Pancreas (tissue), 10 donors: ENCODE measurements around the gene OR1L6. TPM values are rescaled to one million over a fixed set of nuclear protein-coding genes. Genes with fewer than 3 reads are reported as not detected.

ENCODE experiments used
- ATAC-seq, 4 donors: fragments of 200-7000 bp; cut with Tn5 transposase; one replicate each; pipeline versions ENCODE4 v1.8.0 to v1.9.1; 2020; ENCODE audit warnings: mild to moderate bottlenecking in 4 of 4, moderate library complexity in 4 of 4
- DNase-seq, 6 donors: peaks; one replicate each; pipeline ENCODE4 v3.0.0-alpha.2; 2020
- FAIRE-seq: peaks from 2 replicates; lab custom pipeline; 2012; peaks lifted over from hg19 to GRCh38; lab: Jason Lieb, UNC
- H3K27ac ChIP-seq, 4 donors: fragments of 200-600 bp; sonication (generic); 1 replicate in 3 of 4; 2 replicates in 1 of 4; pipeline versions ENCODE4 v1.5.0 to v1.8.0; 2020
- H3K27me3 ChIP-seq, 4 donors: fragments of 200-600 bp; one replicate each; pipeline ENCODE4 v1.8.0; 2021
- H3K36me3 ChIP-seq, 3 donors: fragments of 200-600 bp; sonication (generic) in 1 of 3; one replicate each; pipeline versions ENCODE4 v1.5.0 to v1.8.0; 2020 to 2021
- H3K4me1 ChIP-seq, 3 donors: fragments of 200-600 bp; one replicate each; pipeline ENCODE4 v1.8.0; 2021
- H3K4me3 ChIP-seq, 4 donors: fragments of 200-600 bp; sonication (generic) in 2 of 4; one replicate each; pipeline versions ENCODE4 v1.5.0 to v1.8.0; 2020 to 2021
- H3K9me3 ChIP-seq, 4 donors: fragments of 200-600 bp; one replicate each; pipeline ENCODE4 v1.8.0; 2021
- CTCF ChIP-seq, 4 donors: fragments of 200-600 bp; sonication (generic) in 3 of 4; IDR thresholded peaks; one replicate each; pipeline versions ENCODE4 v1.5.0 to v1.8.0; 2021; ENCODE audit warnings: antibody characterized with exemption in 4 of 4
- WGBS, 2 donors: extraction: QIAGEN DNeasy Blood & Tissue Kit; methylation state at CpG; one replicate each; pipeline ENCODE4 v1.1.7; 2013; 5-methylcytosine and 5-hydroxymethylcytosine counted together
- intact Hi-C, 3 donors: fragments of 100-400 bp; cut with DNase I; formaldehyde crosslinking; loops; one replicate each; pipeline versions ENCODE4 v1.11.1 to v1.14.2; 2022
- polyA plus RNA-seq, 2 donors: library from polyadenylated mRNA; stranded (reverse); fragments of 200-250 nt; gene quantifications; one replicate each; pipeline ENCODE4 v1.2.3, GENCODE V29; 2013
- total RNA-seq, 6 donors: library from RNA; stranded (reverse); fragmentation: NEBNext Ultra II Directional in 4 of 6; extraction: Animal tissue kit (Norgen Biotek cat#: 25700) in 4 of 6; gene quantifications; one replicate each; pipeline versions ENCODE4 v1.2.1 to v1.2.4, GENCODE V29; 2021 to 2023
- donor health status: healthy with polysubstance abuse.
- donor health status: DM: no; HTN: no; CAD: no; lungs with moderate emphysema.
- donor health status: DM: no; HTN: no; CAD: no.
- donor health status: control.
- donor health status: control.
- donor health status: Bipolar disorder and iron deficiency.
- donor health status: DM: yes; HTN: yes; CAD: no.
- donor health status: DM: no; HTN: no; CAD: no.
- donor health status: DM: no; HTN: no; CAD: no.
- donor health status: DM: yes; HTN: yes; CAD: no.

OR1L6 gene
- total and polyA plus RNA-seq, 8 donors = not detected

GRCh38 chr9:122754825-122755224, 12.7 kb downstream of the OR1L6 start:
- TF ChIP-seq CTCF (IDR thresholded peaks at IDR 0.05) = no peak
- H3K36me3 ChIP-seq = no peaks in the 10 kb centered on the region
- no peak for FAIRE-seq
- no peaks in the 10 kb centered on the region for H3K9me3 ChIP-seq
- H3K4me1 ChIP-seq = no peaks in the 10 kb centered on the region
- no peak for DNase-seq
- 35 to 39% methylated on average over 2 of the region's 2 CpGs for WGBS, 2 donors
- no peak for ATAC-seq
- intact Hi-C loops = no loop called here
- no peak overlapping the region for H3K27ac ChIP-seq
- no peaks in the 10 kb centered on the region for H3K27me3 ChIP-seq
- H3K4me3 ChIP-seq = no peak overlapping the region

- H3K9me3 ChIP-seq = no peaks in the 10 kb centered on the region
Observed at GRCh38 chr9:122767817-122768216, 25.7 kb downstream of the OR1L6 start.

GRCh38 chr9:122777052-122777451, 34.9 kb downstream of the OR1L6 start:
- TF ChIP-seq CTCF (IDR thresholded peaks at IDR 0.05) = no peak
- H3K27me3 ChIP-seq = no peaks in the 10 kb centered on the region
- no peak for FAIRE-seq
- WGBS, 2 donors = 84 to 87% methylated on average over 8 of the region's 8 CpGs
- H3K36me3 ChIP-seq = no peaks in the 10 kb centered on the region
- H3K27ac ChIP-seq = no peak overlapping the region
- H3K4me3 ChIP-seq = no peak overlapping the region
- intact Hi-C loops = no loop called here
- no peak for DNase-seq
- H3K4me1 ChIP-seq = no peaks in the 10 kb centered on the region
- ATAC-seq = no peak
- H3K9me3 ChIP-seq = no peaks in the 10 kb centered on the region

More at GRCh38 chr9:122767817-122768216, 25.7 kb downstream of the OR1L6 start:
- no peak for ATAC-seq
- no peak for FAIRE-seq
- no peak overlapping the region for H3K27ac ChIP-seq
- no peaks in the 10 kb centered on the region for H3K27me3 ChIP-seq
- no peaks in the 10 kb centered on the region for H3K4me1 ChIP-seq
- TF ChIP-seq CTCF (IDR thresholded peaks at IDR 0.05) = no peak
- DNase-seq = no peak
- WGBS, 2 donors = 64 to 76% methylated on average over 4 of the region's 4 CpGs
- H3K36me3 ChIP-seq = no peaks in the 10 kb centered on the region
- intact Hi-C loops = no loop called here
- no peak overlapping the region for H3K4me3 ChIP-seq

- H3K9me3 ChIP-seq = no peaks in the 10 kb centered on the region
- ATAC-seq (no peak), FAIRE-seq (no peak), DNase-seq (no peak)
- no peaks in the 10 kb centered on the region for H3K27me3 ChIP-seq
- H3K4me3 ChIP-seq = no peak overlapping the region
- intact Hi-C loops = no loop called here
- H3K27ac ChIP-seq = no peak overlapping the region
- WGBS, 2 donors = 84 to 85% methylated on average over 3 of the region's 3 CpGs
- no peaks in the 10 kb centered on the region for H3K36me3 ChIP-seq
- TF ChIP-seq CTCF (IDR thresholded peaks at IDR 0.05) = no peak
- no peaks in the 10 kb centered on the region for H3K4me1 ChIP-seq
Observed at GRCh38 chr9:122777935-122778627, 36.0 kb downstream of the OR1L6 start.

- DNase-seq = no peak
- Histone ChIP-seq H3K4me3 (no peak overlapping the region), H3K9me3 (no peaks in the 10 kb centered on the region), H3K27me3 (no peaks in the 10 kb centered on the region), H3K36me3 (no peaks in the 10 kb centered on the region), H3K27ac (no peak overlapping the region), H3K4me1 (no peaks in the 10 kb centered on the region)
- FAIRE-seq = no peak
- no peak for TF ChIP-seq CTCF (IDR thresholded peaks at IDR 0.05)
- ATAC-seq = no peak
- intact Hi-C loops = no loop called here
- WGBS, 2 donors = 76 to 85% methylated on average over 3 of the region's 3 CpGs
Observed at GRCh38 chr9:122779181-122779580, 37.1 kb downstream of the OR1L6 start.
